RCC 7860 (cell line): ENCODE results near the gene NBEAL2.

ENCODE experiments used
- DNase-seq: peaks from one replicate; pipeline ENCODE4 v3.0.0-alpha.2; 2015; ENCODE audit warnings: low spot score
- FAIRE-seq: peaks from 2 replicates; lab custom pipeline; 2012; peaks lifted over from hg19 to GRCh38; lab: Jason Lieb, UNC

Gene NBEAL2

GRCh38 chr3:46997453-46998091 lies 18.1 kb downstream of the NBEAL2 start:
- DNase-seq (no peak), FAIRE-seq (no peak)

DNA sequence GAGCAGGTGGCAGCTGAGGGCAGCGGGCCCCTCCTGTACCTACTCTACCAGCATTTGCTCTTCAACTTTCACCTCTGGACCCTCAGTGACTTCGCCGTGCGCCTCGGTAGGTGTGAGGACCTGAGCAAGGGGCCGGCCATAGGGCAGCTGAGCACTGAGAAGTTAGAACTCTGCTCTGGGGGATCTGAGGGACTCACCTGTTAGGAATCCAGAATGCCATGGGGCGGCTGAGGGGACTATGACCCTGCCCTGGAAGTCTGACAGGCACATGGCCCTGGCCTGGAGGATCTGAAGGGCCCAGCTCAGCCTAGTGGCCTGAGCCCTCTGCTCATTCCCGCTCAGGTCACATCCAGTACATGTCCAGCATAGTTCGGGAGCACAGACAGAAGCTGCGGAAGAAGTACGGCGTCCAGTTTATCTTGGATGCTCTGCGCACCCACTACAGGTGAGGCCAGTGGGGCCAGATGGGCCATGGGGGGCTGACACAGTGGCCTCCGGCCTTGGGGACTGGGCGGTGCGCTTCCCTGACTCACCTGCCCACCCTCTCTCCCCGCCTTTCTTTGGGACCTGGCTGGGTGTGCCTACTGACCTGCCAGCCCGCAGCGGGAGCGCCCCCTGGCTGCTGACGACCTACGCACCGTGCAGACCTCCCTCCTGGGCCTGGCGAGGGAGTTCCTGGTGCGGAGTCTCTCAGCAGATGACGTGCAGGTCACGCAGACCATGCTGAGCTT lies 18.8 kb downstream of the NBEAL2 start:
- FAIRE-seq (no peak), DNase-seq (peak; percentile 25)

GRCh38 chr3:46998852-46999515 lies 19.5 kb downstream of the NBEAL2 start:
- DNase-seq (no peak), FAIRE-seq (no peak)

DNA sequence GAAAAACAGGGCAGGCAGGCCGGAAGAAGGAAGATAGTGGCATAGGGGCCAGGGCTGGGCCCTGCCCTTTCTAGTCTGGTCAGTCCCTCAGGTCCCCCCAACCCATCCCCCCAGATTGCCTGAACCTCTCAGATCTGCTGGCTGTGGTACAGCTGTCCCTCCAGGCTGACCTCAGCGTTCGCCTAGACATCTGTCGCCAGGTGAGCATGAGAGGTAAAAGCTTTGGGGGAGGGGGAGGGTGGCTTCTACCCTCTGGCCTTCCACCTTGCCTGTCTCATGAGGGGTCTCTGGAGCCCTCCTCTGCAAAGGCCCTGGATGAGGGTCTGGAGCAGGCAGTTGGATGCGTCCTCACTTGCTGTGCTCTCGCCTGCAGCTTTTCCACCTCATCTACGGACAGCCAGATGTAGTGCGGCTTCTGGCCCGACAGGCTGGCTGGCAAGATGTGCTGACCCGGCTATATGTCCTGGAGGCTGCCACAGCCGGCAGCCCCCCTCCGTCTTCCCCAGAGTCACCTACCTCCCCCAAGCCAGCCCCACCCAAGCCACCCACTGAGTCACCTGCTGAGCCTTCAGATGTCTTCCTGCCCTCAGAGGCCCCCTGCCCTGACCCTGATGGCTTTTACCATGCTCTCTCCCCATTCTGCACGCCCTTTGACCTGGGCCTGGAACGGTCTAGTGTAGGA lies 20.2 kb downstream of the NBEAL2 start:
- FAIRE-seq (no peak), DNase-seq (no peak)

GRCh38 chr3:47000198-47000815 lies 20.8 kb downstream of the NBEAL2 start:
- peak; percentile 46 for DNase-seq
- no peak for FAIRE-seq

DNA sequence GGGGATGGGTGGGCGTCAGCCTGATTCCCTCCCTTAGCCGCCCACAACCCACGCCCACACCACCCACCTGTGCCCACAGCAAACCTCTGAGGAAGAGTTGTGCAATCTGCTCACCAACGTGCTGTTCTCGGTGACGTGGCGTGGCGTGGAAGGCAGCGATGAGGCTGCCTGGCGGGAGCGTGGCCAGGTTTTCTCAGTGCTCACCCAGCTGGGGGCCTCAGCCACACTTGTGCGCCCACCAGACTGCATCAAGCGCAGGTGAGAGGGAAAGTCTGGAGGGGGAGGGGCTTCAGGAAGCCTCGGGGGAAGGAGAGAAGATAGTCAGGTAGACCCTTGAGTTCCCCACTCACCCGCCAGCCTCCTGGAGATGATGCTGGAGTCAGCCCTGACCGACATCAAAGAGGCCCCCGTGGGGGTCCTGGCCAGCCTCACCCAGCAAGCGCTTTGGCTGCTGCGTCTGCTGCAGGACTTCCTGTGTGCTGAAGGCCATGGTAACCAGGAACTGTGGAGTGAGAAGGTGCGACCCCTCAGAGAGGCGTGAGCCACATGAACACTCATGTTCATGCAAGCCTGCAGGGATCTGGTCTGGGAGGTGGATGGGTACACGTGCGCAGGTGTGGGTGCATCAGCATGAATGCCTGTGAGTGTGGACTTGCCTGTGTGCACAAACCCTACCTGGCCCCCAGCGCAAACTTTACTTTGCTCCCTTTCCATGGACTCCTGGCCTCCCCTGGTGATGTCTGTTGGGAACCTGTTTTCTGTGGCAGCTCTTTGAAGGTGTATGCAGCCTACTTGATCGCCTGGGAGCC lies 21.7 kb downstream of the NBEAL2 start:
- DNase-seq (no peak), FAIRE-seq (no peak)

DNA sequence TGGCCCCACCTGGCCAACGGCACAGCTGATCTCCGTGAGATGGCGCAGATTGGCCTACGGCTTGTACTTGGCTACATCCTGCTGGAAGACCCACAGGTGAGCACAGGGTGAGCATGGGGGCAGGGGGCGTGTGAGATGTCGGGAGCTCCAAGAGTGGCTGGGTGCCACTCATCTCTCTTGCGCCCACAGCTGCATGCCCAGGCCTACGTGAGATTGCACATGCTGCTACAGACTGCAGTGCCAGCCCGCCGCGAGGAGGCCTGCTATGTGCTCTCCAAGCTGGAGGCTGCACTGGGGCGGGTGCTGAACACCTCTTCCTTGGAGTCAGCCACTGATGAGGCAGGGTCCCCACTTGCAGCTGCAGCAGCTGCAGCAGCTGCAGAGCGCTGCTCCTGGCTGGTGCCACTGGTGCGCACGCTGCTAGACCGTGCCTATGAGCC lies 22.3 kb downstream of the NBEAL2 start:
- no peak for FAIRE-seq
- DNase-seq = no peak

GRCh38 chr3:47002171-47003055 lies 22.9 kb downstream of the NBEAL2 start:
- FAIRE-seq (no peak), DNase-seq (no peak)

DNA sequence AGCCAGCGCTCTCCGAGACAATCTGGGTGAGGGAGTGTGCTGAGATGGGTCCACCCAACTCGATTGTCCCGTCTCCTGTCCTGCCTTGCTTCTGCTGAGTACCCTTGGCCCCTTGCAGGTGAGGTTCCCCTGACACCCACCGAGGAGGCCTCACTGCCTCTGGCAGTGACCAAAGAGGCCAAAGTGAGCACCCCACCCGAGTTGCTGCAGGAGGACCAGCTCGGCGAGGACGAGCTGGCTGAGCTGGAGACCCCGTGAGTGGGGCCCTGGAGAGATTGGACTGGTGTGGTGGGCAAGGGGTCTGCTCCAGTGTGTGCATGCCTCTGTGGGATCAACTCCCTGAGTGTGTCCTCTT lies 23.6 kb downstream of the NBEAL2 start:
- FAIRE-seq (no peak), DNase-seq (no peak)

DNA sequence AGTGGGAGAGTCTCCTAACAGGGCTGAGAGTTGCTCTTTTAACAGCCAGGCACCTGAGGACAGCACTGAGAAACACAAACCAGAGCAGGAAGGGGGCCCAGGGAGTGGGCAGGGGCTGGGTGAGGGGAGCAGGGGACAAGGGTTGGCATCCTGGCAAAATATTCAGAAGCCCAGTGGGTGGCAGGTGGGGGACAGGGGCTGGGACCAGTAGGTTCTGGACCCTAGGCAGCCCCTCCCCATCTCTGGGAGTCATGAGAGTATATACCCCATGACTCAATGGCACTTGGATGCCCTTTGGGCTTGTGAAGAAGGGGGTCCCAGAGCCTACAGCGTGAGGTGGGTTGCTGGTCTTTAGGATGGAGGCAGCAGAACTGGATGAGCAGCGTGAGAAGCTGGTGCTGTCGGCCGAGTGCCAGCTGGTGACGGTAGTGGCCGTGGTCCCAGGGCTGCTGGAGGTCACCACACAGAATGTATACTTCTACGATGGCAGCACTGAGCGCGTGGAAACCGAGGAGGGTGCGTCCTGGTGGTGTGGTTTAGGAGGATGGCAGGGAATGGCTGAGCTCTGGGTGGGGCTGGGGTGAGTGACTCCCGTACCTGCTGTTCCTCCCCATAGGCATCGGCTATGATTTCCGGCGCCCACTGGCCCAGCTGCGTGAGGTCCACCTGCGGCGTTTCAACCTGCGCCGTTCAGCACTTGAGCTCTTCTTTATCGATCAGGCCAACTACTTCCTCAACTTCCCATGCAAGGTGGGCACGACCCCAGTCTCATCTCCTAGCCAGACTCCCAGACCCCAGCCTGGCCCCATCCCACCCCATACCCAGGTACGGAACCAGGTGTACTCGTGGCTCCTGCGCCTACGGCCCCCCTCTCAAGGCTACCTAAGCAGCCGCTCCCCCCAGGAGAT lies 24.2 kb downstream of the NBEAL2 start:
- FAIRE-seq = no peak
- no peak for DNase-seq

DNA sequence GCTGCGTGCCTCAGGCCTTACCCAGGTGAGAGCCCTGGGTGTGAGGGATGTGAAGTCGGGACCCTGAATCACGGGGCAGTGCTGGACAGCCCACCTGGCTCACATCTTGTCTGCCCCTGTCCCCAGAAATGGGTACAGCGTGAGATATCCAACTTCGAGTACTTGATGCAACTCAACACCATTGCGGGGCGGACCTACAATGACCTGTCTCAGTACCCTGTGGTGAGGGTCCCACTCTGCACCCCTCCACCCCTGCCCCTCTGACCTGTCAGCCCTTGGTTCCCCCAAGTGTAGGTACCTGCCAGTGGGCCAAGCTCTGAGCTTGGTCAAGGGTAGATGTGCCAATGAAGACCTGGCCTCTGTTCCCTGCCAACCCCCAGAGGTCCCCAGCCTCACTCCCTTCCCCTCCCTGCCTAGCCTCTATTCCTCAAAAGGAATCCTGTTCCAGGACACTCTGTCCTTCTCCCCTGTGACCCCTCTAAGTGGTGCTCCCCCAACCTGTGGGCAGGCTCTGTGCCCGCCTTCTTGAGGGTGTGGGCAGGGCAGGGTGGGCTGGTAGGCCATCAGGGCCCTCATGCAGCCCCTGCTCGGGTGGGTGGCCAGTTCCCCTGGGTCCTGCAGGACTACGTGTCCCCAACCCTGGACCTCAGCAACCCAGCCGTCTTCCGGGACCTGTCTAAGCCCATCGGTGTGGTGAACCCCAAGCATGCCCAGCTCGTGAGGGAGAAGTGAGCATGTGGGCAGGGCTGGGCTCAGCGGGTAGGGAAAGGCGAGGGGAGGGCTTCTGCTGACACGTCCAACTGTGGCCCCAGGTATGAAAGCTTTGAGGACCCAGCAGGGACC lies 25.1 kb downstream of the NBEAL2 start:
- no peak for FAIRE-seq
- DNase-seq = no peak

- DNase-seq (no peak), FAIRE-seq (no peak)
Measured at GRCh38 chr3:47005212-47006144, 26.0 kb downstream of the NBEAL2 start.

DNA sequence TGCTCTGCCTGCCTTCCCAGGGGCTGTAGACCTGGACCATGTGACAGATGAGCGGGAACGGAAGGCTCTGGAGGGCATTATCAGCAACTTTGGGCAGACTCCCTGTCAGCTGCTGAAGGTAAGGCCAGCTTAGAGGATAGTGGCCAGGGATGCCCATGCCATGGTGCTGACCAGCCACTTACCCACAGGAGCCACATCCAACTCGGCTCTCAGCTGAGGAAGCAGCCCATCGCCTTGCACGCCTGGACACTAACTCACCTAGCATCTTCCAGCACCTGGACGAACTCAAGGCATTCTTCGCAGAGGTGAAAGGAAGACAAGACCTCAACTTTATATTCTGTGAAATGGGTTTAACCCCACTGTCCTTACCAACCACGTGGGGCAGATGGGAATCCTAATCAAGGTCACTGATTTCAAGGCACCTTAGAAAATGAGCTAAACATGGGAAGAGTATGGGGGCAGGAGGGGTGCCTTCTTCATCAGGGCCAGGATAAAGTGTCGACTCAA lies 26.7 kb downstream of the NBEAL2 start:
- DNase-seq (no peak), FAIRE-seq (no peak)

DNA sequence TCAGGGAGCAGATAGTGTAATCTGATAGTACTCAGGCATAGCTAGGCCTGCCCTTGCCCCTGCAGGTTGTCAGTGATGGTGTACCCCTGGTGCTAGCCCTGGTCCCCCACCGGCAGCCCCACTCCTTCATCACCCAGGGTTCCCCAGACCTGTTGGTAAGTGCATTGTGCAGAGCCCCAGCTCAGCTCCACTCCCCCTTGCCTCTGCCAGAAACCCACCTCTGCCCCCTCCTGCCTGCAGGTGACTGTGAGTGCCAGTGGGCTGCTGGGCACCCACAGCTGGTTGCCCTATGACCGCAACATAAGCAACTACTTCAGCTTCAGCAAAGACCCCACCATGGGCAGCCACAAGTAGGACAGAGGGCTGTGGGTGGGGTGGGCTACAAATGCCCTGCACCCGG lies 27.5 kb downstream of the NBEAL2 start:
- FAIRE-seq = no peak
- DNase-seq = no peak

- no peak for FAIRE-seq
Measured at GRCh38 chr3:47007482-47008233, 28.2 kb downstream of the NBEAL2 start.

More at GRCh38 chr3:47007482-47008233, 28.2 kb downstream of the NBEAL2 start:
- DNase-seq = no peak
